HG02588 (cell line): Measurements from ENCODE around the gene LRRC4C.

Source experiments
- ATAC-seq: cut with Tn5 transposase; IDR thresholded peaks from one replicate; pipeline ENCODE4 v1.9.1; 2021; ENCODE audit warnings: mild to moderate bottlenecking, moderate library complexity; ENCODE audit not compliant: unreplicated experiment

Gene LRRC4C

GRCh38 chr11:41267451-41267850 lies 192.0 kb downstream of the LRRC4C start:
- ATAC-seq = no peak

DNA sequence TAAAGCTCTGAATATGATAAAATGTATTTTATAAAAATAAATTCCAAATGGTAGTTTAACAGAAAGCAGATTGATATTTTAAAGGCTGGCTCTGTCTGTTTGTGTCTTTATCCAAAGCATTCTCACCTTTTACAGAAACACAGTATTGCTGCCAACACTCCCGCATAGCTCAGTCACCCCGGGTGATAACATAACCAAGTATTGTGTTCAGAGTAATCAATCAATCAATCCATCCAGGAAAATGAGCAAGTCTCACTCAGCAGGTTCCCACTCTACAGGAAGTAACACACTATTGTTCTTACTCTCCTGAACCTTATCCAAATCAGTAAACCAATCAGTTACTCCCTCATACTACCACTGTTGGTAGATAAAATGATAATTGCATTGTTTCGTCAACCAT lies 203.4 kb downstream of the LRRC4C start:
- ATAC-seq = no peak

GRCh38 chr11:41254966-41255365 lies 204.5 kb downstream of the LRRC4C start:
- ATAC-seq = no peak

- ATAC-seq = no peak
These were observed 209.0 kb downstream of the LRRC4C start for GRCh38 chr11:41250408-41250935.

GRCh38 chr11:41247621-41248020 lies 211.8 kb downstream of the LRRC4C start:
- ATAC-seq = no peak

GRCh38 chr11:41246399-41246745 lies 213.1 kb downstream of the LRRC4C start:
- ATAC-seq = no peak

- no peak for ATAC-seq
These were observed 213.6 kb downstream of the LRRC4C start for GRCh38 chr11:41245704-41246398.

DNA sequence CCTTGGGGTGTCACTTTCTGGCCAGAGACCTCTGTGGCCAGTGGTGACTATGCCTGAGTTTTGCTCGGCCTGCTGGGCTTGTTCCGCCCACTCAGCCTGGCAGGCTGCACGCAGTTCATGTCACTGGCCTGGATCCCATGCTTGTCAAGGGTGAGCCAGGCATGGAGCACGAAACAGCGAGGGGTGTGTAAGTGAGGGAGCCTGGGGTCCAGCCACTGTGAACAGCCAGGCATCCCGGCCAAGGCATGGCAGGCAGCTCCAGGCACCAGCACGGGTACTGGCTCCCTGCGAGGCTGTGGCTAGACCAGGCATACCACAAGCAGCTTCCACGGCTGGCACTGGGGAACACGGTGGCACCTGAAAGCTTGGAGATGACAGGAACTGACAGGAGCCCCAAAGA lies 214.3 kb downstream of the LRRC4C start:
- no peak for ATAC-seq

DNA sequence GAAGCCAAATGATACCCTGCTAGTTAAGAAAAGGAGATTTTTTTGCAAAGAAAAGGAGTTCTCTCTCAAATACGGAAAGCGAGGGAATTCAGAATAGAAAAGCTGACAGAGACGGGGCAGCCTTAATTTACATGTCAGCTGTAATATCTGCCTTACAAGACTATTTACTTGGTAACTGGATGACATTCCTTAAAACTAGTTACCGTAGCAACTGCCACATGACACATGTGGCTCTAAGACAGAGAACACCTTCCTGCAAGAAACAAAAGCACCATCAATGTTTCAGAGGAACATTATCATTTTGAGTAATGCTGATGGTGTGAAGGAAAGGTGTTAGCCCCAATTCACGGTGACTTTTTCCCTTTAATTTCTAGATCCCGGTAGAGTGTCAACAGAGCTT lies 222.1 kb downstream of the LRRC4C start:
- no peak for ATAC-seq

DNA sequence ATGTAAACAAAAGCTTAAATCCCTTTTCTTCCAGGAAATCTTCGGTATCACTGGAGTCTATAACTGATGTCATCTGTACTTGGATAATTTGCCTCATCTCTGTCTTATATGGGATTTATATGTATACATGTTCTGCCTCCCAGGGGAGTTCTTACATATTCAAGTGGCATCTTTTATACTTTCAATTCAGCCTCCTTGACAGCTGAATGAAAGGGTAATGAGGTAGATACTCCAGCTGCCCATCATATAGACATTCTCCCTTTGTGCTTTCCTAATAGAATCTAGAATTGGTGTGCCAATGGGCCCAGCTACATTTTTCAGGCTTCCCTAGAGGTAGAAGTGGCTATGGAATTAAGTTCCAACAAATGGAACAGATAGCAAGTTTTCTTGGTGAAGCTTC lies 223.8 kb downstream of the LRRC4C start:
- no peak for ATAC-seq

GRCh38 chr11:41225856-41226633 lies 233.4 kb downstream of the LRRC4C start:
- no peak for ATAC-seq

- no peak for ATAC-seq
These were observed 237.2 kb downstream of the LRRC4C start for GRCh38 chr11:41222236-41222635.

DNA sequence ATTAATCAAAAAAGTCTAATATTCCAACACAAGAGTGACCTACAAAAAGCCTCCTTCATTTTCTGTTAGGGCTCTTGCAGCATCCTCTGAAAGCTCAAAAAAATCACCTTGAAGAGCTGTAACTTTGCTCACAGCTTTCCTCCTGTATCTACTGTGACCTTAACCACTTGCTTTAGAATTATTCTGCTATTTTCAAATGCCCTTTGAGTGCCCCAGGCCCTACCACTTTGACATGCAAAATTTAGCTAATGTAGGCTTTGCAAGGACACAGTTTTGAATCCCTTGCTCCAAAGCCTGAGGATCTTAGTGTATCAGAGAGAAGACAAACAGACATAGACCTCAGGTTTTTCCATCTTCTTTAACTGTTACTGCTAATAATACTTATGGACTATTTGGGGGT lies 253.1 kb downstream of the LRRC4C start:
- ATAC-seq = no peak

DNA sequence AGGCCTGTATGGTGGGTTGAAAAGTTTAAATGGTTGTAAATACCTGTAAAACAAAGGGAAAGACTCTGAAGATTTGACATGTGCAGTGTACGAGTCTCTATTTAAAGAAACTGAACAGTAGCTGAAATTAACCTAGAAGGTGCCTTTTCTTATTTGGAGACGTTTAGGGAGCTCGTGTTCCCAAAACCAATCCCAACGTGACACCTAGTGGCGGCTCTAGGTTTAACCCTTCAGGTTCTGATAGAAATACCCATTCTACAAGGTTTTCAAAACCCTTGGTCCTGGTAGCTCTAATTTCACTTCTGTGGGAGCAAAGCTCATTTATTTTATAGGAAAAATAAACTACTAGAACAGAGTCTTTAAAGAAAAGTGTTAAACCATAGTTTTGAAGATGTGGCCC lies 258.3 kb downstream of the LRRC4C start:
- peak; percentile 73 for ATAC-seq

DNA sequence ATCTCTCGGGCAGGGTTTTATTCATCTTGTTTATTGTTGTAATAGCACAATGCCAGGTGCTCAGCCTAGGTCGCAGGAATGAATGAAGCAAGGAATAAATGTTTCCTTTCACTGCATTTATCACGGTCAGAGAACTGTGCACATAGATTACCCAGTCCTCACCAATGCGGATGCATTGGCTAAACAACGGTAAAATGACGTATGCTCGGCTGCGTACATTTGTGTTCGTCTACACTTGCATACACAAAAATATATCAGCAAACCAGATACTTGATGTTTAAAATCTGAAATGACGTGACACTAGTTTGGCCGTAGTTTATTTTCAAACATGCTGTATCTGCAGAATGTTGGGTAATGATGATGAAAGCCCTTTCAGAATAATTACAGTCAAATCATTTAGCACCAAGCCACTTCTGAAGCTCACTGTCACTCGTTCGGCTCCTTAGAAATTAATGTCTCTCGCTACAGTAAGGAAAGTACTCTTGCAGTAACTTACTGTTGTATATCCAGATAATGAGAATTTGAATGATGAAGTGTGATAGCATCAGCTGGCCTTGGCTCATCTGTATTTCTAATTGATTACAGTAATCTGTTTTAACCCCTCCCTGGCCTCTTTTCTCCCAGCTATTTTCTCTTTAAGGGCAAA lies 268.9 kb downstream of the LRRC4C start:
- no peak for ATAC-seq

DNA sequence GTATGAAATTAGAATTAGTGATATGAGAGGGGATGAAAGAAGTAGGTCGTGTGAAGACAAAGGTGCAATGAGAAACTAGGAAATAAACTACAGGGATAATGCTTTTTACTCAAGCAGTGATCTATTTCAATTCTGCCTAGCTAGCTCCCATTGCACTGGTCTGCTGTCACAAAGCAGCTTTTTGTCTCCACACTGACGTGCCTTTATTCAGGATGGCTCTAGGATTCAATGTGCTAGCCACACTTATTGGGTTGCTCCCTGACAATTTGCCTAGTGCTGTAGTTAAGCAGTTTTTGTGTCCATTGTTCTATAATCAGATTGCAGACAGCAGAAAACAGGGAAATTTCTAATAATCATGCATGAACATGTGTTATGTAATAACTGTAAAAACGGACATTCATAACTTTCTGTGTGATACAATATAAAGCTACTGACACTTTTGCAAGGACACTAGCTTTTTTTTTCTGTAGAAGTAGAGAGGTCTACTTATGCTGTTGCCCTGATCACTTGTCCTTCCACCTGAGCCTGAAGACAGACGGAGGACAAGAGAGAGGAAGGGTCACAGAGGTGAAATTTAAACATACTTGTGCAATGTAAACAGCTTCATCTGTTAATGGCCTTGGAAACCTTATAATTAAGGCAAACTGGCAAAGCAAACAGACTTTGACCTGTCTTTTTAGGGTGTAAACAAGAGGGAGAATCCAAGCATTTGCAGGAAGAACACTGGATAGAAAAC lies 269.6 kb downstream of the LRRC4C start:
- ATAC-seq = no peak

DNA sequence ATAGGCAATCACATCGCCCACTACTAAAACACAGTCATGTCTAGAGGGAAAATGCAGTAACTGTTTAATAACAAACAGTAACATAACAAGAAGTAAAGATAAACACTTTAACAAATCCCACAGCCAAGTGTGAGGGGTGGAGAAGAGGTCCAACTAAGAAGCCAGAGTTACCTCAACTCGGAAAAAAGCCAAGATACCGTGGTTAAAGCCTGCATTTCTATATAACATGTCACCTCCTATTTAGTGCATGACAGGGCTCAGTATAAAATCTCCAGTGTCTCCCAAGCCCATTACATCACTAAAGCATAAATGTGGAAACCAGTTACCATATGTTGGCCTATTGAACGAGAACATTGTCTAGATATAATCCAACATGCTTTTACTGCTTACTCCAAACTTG lies 281.7 kb downstream of the LRRC4C start:
- no peak for ATAC-seq

GRCh38 chr11:41175304-41175972 lies 284.0 kb downstream of the LRRC4C start:
- no peak for ATAC-seq

GRCh38 chr11:41146326-41146725 lies 313.1 kb downstream of the LRRC4C start:
- ATAC-seq = no peak

- ATAC-seq = no peak
These were observed 314.0 kb downstream of the LRRC4C start for GRCh38 chr11:41145420-41145819.

GRCh38 chr11:41134971-41135370 lies 324.5 kb downstream of the LRRC4C start:
- ATAC-seq = no peak
